Activated naive CD8-positive, alpha-beta T cell treated with anti-CD3 and anti-CD28 coated beads, Interleukin-2, amount 10 ng/mL, durations not matched to agents 7 days and 5 days (primary cell): ENCODE data around the gene COL8A2. TPM values are rescaled to one million over a fixed set of nuclear protein-coding genes. Genes with fewer than 3 reads are reported as not detected.
A peak's percentile ranks its signal among the peaks of the same experiment; 100 is the strongest.

Experiments
- ATAC-seq: fragments of 150-1000 bp; cut with Tn5 transposase; one replicate; pipeline ENCODE4 v1.10.0; 2021; ENCODE audit warnings: low read depth, moderate library complexity
- POLR2A ChIA-PET: fragments of 350-600 bp; sonication (Branson Sonifier 250); formaldehyde crosslinking; loops from one replicate; lab custom pipeline; 2021; ENCODE audit warnings: antibody characterized with exemption; lab: Charles Lee
- DNase-seq: peaks from one replicate; pipeline ENCODE4 v3.0.0; 2021
- H3K27ac Mint-ChIP-seq: one replicate; pipeline ENCODE4 v1.8.0; 2022; ENCODE audit warnings: mild to moderate bottlenecking, mixed read lengths
- H3K27me3 Mint-ChIP-seq: one replicate; pipeline ENCODE4 v1.8.0; 2022; ENCODE audit warnings: mild to moderate bottlenecking, moderate library complexity, mixed read lengths
- H3K36me3 Mint-ChIP-seq: one replicate; pipeline ENCODE4 v1.8.0; 2021; ENCODE audit warnings: mild to moderate bottlenecking, mixed read lengths
- H3K4me1 Mint-ChIP-seq: one replicate; pipeline ENCODE4 v1.8.0; 2021; ENCODE audit warnings: mixed read lengths
- H3K4me3 Mint-ChIP-seq: one replicate; pipeline ENCODE4 v1.8.0; 2022; ENCODE audit warnings: mild to moderate bottlenecking, moderate library complexity, mixed read lengths
- H3K9me3 Mint-ChIP-seq: one replicate; pipeline ENCODE4 v1.8.0; 2021; ENCODE audit warnings: mixed read lengths
- total RNA-seq, 2 experiments: library from RNA; stranded (reverse); gene quantifications; one replicate each; pipeline ENCODE4 v1.2.3, GENCODE V29; 2021

COL8A2 gene
- total RNA-seq, 2 experiments from 2014 or later: 0.17 to 0.19 TPM

GRCh38 chr1:36096500-36097432 is 28.3 kb downstream of the COL8A2 start:
- ATAC-seq: no peak
- H3K4me1 Mint-ChIP-seq: peaks cover 8% of the 10 kb centered on the region
- H3K9me3 Mint-ChIP-seq: no peaks in the 10 kb centered on the region
- H3K36me3 Mint-ChIP-seq: peaks cover 4% of the 10 kb centered on the region
- DNase-seq: no peak
- H3K27ac Mint-ChIP-seq: peak overlapping the region; percentile 71
- no peak overlapping the region for H3K4me3 Mint-ChIP-seq
- POLR2A ChIA-PET: interaction anchor here (1.4 kb wide), 1 partner anchor 38 kb away, joined by 5 read pairs; no protein-coding TSS in a partner anchor
- peaks cover 2% of the 10 kb centered on the region for H3K27me3 Mint-ChIP-seq

GRCh38 chr1:36095760-36096405 is 29.1 kb downstream of the COL8A2 start:
- Mint-ChIP-seq H3K27me3 (peaks cover 2% of the 10 kb centered on the region), H3K27ac (no peak overlapping the region), H3K9me3 (no peaks in the 10 kb centered on the region), H3K4me1 (peaks cover 8% of the 10 kb centered on the region), H3K36me3 (peaks cover 4% of the 10 kb centered on the region), H3K4me3 (no peak overlapping the region)
- POLR2A ChIA-PET: interaction anchor here (1.4 kb wide), 1 partner anchor 39 kb away, joined by 5 read pairs; no protein-coding TSS in a partner anchor
- no peak for DNase-seq
- ATAC-seq: no peak

GRCh38 chr1:36094621-36095061 is 30.4 kb downstream of the COL8A2 start:
- Mint-ChIP-seq H3K27ac (no peak overlapping the region), H3K4me3 (no peak overlapping the region), H3K36me3 (peaks cover 8% of the 10 kb centered on the region), H3K27me3 (no peaks in the 10 kb centered on the region), H3K9me3 (no peaks in the 10 kb centered on the region), H3K4me1 (peaks cover 8% of the 10 kb centered on the region)
- no peak for ATAC-seq
- POLR2A ChIA-PET: interaction anchor here (1.1 kb wide), 2 partner anchors 55 to 164 kb away, joined by 3 read pairs; partner anchors contain the start of genes AGO3 and TRAPPC3
- DNase-seq: no peak

GRCh38 chr1:36093929-36094328 is 31.1 kb downstream of the COL8A2 start:
- H3K36me3 Mint-ChIP-seq: peaks cover 10% of the 10 kb centered on the region
- H3K4me1 Mint-ChIP-seq: peaks cover 10% of the 10 kb centered on the region
- DNase-seq (no peak), ATAC-seq (no peak)
- no peaks in the 10 kb centered on the region for H3K9me3 Mint-ChIP-seq
- H3K4me3 Mint-ChIP-seq: no peak overlapping the region
- no peaks in the 10 kb centered on the region for H3K27me3 Mint-ChIP-seq
- POLR2A ChIA-PET: no interaction called here
- H3K27ac Mint-ChIP-seq: no peak overlapping the region

- H3K4me1 Mint-ChIP-seq: peaks cover 10% of the 10 kb centered on the region
- H3K9me3 Mint-ChIP-seq: no peaks in the 10 kb centered on the region
- no peak overlapping the region for H3K27ac Mint-ChIP-seq
- H3K36me3 Mint-ChIP-seq: peaks cover 10% of the 10 kb centered on the region
- no peak overlapping the region for H3K4me3 Mint-ChIP-seq
- POLR2A ChIA-PET: no interaction called here
- ATAC-seq (no peak), DNase-seq (no peak)
- no peaks in the 10 kb centered on the region for H3K27me3 Mint-ChIP-seq
Observed at GRCh38 chr1:36093226-36093625, 31.8 kb downstream of the COL8A2 start.

GRCh38 chr1:36092798-36093185 is 32.2 kb downstream of the COL8A2 start:
- H3K27me3 Mint-ChIP-seq: no peaks in the 10 kb centered on the region
- H3K27ac Mint-ChIP-seq: no peak overlapping the region
- H3K36me3 Mint-ChIP-seq: peaks cover 10% of the 10 kb centered on the region
- no peaks in the 10 kb centered on the region for H3K9me3 Mint-ChIP-seq
- H3K4me1 Mint-ChIP-seq: peaks cover 10% of the 10 kb centered on the region
- no peak for DNase-seq
- H3K4me3 Mint-ChIP-seq: no peak overlapping the region
- POLR2A ChIA-PET: no interaction called here
- no peak for ATAC-seq

GRCh38 chr1:36092166-36092797 is 32.7 kb downstream of the COL8A2 start:
- Mint-ChIP-seq H3K4me1 (peaks cover 10% of the 10 kb centered on the region), H3K9me3 (no peaks in the 10 kb centered on the region), H3K36me3 (peaks cover 10% of the 10 kb centered on the region), H3K27ac (peak overlapping the region; percentile 30), H3K27me3 (no peaks in the 10 kb centered on the region), H3K4me3 (no peak overlapping the region)
- ATAC-seq: no peak
- DNase-seq: no peak
- POLR2A ChIA-PET: no interaction called here

- POLR2A ChIA-PET: no interaction called here
Observed at GRCh38 chr1:36091698-36092097, 33.3 kb downstream of the COL8A2 start.

GRCh38 chr1:36091141-36091540 is 33.9 kb downstream of the COL8A2 start:
- no peak for ATAC-seq

More at GRCh38 chr1:36091698-36092097, 33.3 kb downstream of the COL8A2 start:
- H3K36me3 Mint-ChIP-seq: peaks cover 10% of the 10 kb centered on the region
- no peak overlapping the region for H3K4me3 Mint-ChIP-seq
- H3K9me3 Mint-ChIP-seq: no peaks in the 10 kb centered on the region
- H3K27ac Mint-ChIP-seq: no peak overlapping the region
- DNase-seq (no peak), ATAC-seq (no peak)
- no peaks in the 10 kb centered on the region for H3K27me3 Mint-ChIP-seq
- H3K4me1 Mint-ChIP-seq: peaks cover 10% of the 10 kb centered on the region

GRCh38 chr1:36089393-36090121 is 35.5 kb downstream of the COL8A2 start:
- Mint-ChIP-seq H3K4me3 (peak overlapping the region; percentile 87), H3K9me3 (no peaks in the 10 kb centered on the region), H3K36me3 (peaks cover 10% of the 10 kb centered on the region), H3K27me3 (peaks cover 9% of the 10 kb centered on the region), H3K4me1 (peaks cover 10% of the 10 kb centered on the region), H3K27ac (peak overlapping the region; percentile 86)
- ATAC-seq: no peak
- peak; percentile 37 for DNase-seq
- POLR2A ChIA-PET: interaction anchor here (1.5 kb wide), 1 partner anchor 67 kb away, joined by 3 read pairs; no protein-coding TSS in a partner anchor

More at GRCh38 chr1:36091141-36091540, 33.9 kb downstream of the COL8A2 start:
- no peak for DNase-seq
- no peaks in the 10 kb centered on the region for H3K9me3 Mint-ChIP-seq
- POLR2A ChIA-PET: interaction anchor here (1.0 to 1.5 kb wide), 2 partner anchors 10 to 66 kb away, joined by 3 to 7 read pairs; no protein-coding TSS in a partner anchor
- no peak overlapping the region for H3K27ac Mint-ChIP-seq
- H3K36me3 Mint-ChIP-seq: peaks cover 10% of the 10 kb centered on the region
- H3K27me3 Mint-ChIP-seq: no peaks in the 10 kb centered on the region
- peaks cover 10% of the 10 kb centered on the region for H3K4me1 Mint-ChIP-seq
- no peak overlapping the region for H3K4me3 Mint-ChIP-seq

- POLR2A ChIA-PET: no interaction called here
- peaks cover 10% of the 10 kb centered on the region for H3K36me3 Mint-ChIP-seq
- ATAC-seq: peak; percentile 88
- H3K27ac Mint-ChIP-seq: peak within 1 kb of the TSS; percentile 86
- peak within 1 kb of the TSS; percentile 87 for H3K4me3 Mint-ChIP-seq
- H3K9me3 Mint-ChIP-seq: no peaks in the 10 kb centered on the region
- peak; percentile 94 for DNase-seq
- H3K4me1 Mint-ChIP-seq: peaks cover 10% of the 10 kb centered on the region
- peaks cover 12% of the 10 kb centered on the region for H3K27me3 Mint-ChIP-seq
Observed at GRCh38 chr1:36088577-36089392, 36.2 kb downstream of the COL8A2 start, which contains the start of gene ADPRS. TSS of gene ADPRS (plus strand) at chr1:36088892. CDS start at chr1:36088905, 13 bp downstream.

GRCh38 chr1:36088265-36088576 is 36.8 kb downstream of the COL8A2 start:
- Mint-ChIP-seq H3K9me3 (no peaks in the 10 kb centered on the region), H3K27ac (peak overlapping the region; percentile 86), H3K4me1 (peaks cover 10% of the 10 kb centered on the region), H3K27me3 (peaks cover 16% of the 10 kb centered on the region), H3K36me3 (peaks cover 8% of the 10 kb centered on the region), H3K4me3 (peak overlapping the region; percentile 87)
- ATAC-seq (no peak), DNase-seq (no peak)
- POLR2A ChIA-PET: no interaction called here
